GM19043 (cell line): ENCODE measurements around the gene SLC39A1.
"Not testable (repeated sequence)": the region's sequence is repeated elsewhere in the genome, so short reads cannot be mapped to it uniquely, and the experiment has no call there.

Source experiments
- ATAC-seq: cut with Tn5 transposase; IDR thresholded peaks from one replicate; pipeline ENCODE4 v1.9.1; 2021; ENCODE audit warnings: low read depth; ENCODE audit not compliant: unreplicated experiment

SLC39A1 gene

GRCh38 chr1:153933430-153933829 is 29.9 kb downstream of the SLC39A1 start:
- no peak for ATAC-seq

- no peak for ATAC-seq
Observed at GRCh38 chr1:153932156-153933131, 30.9 kb downstream of the SLC39A1 start.

- no peak for ATAC-seq
Observed at GRCh38 chr1:153929981-153930948, 33.1 kb downstream of the SLC39A1 start.

- ATAC-seq, result no peak
Observed at GRCh38 chr1:153929426-153929825, 33.9 kb downstream of the SLC39A1 start.

- ATAC-seq, result no peak
Observed at GRCh38 chr1:153928791-153929341, 34.5 kb downstream of the SLC39A1 start.

- no peak for ATAC-seq
Observed at GRCh38 chr1:153928245-153928644, 35.1 kb downstream of the SLC39A1 start.

GRCh38 chr1:153926405-153926804 is 36.9 kb downstream of the SLC39A1 start:
- ATAC-seq, result no peak

- ATAC-seq, result peak; percentile 93
Observed at GRCh38 chr1:153922972-153923925, 40.1 kb downstream of the SLC39A1 start, which contains the start of gene GATAD2B. Gene GATAD2B (minus strand): TSS chr1:153922972. CDS start chr1:153828347, 94,625 bp downstream.

GRCh38 chr1:153922076-153922971 is 41.0 kb downstream of the SLC39A1 start:
- ATAC-seq, result peak; percentile 21

GRCh38 chr1:153921803-153922075 is 41.6 kb downstream of the SLC39A1 start:
- no peak for ATAC-seq

- no peak for ATAC-seq
Observed at GRCh38 chr1:153921080-153921802, 42.1 kb downstream of the SLC39A1 start.

- ATAC-seq, result no peak
Observed at GRCh38 chr1:153919876-153920852, 43.2 kb downstream of the SLC39A1 start.

GRCh38 chr1:153916297-153916696 is 47.0 kb downstream of the SLC39A1 start:
- ATAC-seq, result no peak

GRCh38 chr1:153912349-153912748 is 51.0 kb downstream of the SLC39A1 start:
- no peak for ATAC-seq

- ATAC-seq, result not testable (repeated sequence)
Observed at GRCh38 chr1:153910560-153910959, 52.8 kb downstream of the SLC39A1 start.
